ENCODE measurements around the gene AMOT. TPM values are rescaled to one million over a fixed set of nuclear protein-coding genes. Genes with fewer than 3 reads are reported as not detected.

Gene AMOT
- total RNA-seq, 1 experiment from 2014 or later: 0.58 TPM

- DNase-seq: no peak
- H3K4me1 ChIP-seq (ENCODE audit: insufficient read depth, low read length): no peaks in the 10 kb centered on the region
- no peaks in the 10 kb centered on the region for H3K36me3 ChIP-seq (ENCODE audit: low read depth, low read length)
- no peak overlapping the region for H3K9ac ChIP-seq (ENCODE audit: low read length)
- H3K9me2 ChIP-seq (replicated peaks; ENCODE audit: low read length): no peaks in the 10 kb centered on the region
- H3K9me3 ChIP-seq (ENCODE audit: low read length): no peaks in the 10 kb centered on the region
- no peak for ATAC-seq
- intact Hi-C loops (cut with micrococcal nuclease): no loop called here
- H3K4me2 ChIP-seq (ENCODE audit: low read length): no peak overlapping the region
- H4K20me1 ChIP-seq (ENCODE audit: low read length): no peaks in the 10 kb centered on the region
- ChIA-PET POLR2A (ENCODE audit: unreplicated experiment) (no interaction called here), CTCF (no interaction called here)
- no peak overlapping the region for H3K4me3 ChIP-seq (ENCODE audit: low read length)
- TF ChIP-seq CTCF (conservative IDR thresholded peaks at IDR 0.05; ENCODE audit: low read depth, low read length) (no peak), EZH2 (IDR thresholded peaks at IDR 0.05; ENCODE audit: low read length, unreplicated experiment) (no peak), EZH2phosphoT487 (IDR thresholded peaks at IDR 0.05; ENCODE audit: borderline replicate concordance, low read length) (no peak)
- no TSS peak for BruUV-seq (replicated peaks)
- no peaks in the 10 kb centered on the region for H3K27me3 ChIP-seq (ENCODE audit: low read length)
- no peak overlapping the region for H2AFZ ChIP-seq (ENCODE audit: low read length)
- H3K27ac ChIP-seq (ENCODE audit: low read length): no peak overlapping the region
- no peaks in the 10 kb centered on the region for H3F3A ChIP-seq (ENCODE audit: low read length, unreplicated experiment)
- no peaks in the 10 kb centered on the region for H3K79me2 ChIP-seq (ENCODE audit: low read length)
Measured at GRCh38 chrX:112798736-112799135, 41.9 kb downstream of the AMOT start.

GRCh38 chrX:112789931-112790330 lies 50.7 kb downstream of the AMOT start:
- no peaks in the 10 kb centered on the region for H3K79me2 ChIP-seq (ENCODE audit: low read length)
- no peak overlapping the region for H2AFZ ChIP-seq (ENCODE audit: low read length)
- no peaks in the 10 kb centered on the region for H3K9me2 ChIP-seq (replicated peaks; ENCODE audit: low read length)
- no peak for DNase-seq
- no peaks in the 10 kb centered on the region for H4K20me1 ChIP-seq (ENCODE audit: low read length)
- CTCF ChIA-PET: no interaction called here
- H3K9ac ChIP-seq (ENCODE audit: low read length): no peak overlapping the region
- H3F3A ChIP-seq (ENCODE audit: low read length, unreplicated experiment): no peaks in the 10 kb centered on the region
- H3K27me3 ChIP-seq (ENCODE audit: low read length): no peaks in the 10 kb centered on the region
- H3K4me2 ChIP-seq (ENCODE audit: low read length): no peak overlapping the region
- no peak for ATAC-seq
- BruUV-seq (replicated peaks): no TSS peak
- no peak overlapping the region for H3K4me3 ChIP-seq (ENCODE audit: low read length)
- H3K9me3 ChIP-seq (ENCODE audit: low read length): no peaks in the 10 kb centered on the region
- no peak overlapping the region for H3K27ac ChIP-seq (ENCODE audit: low read length)
- intact Hi-C loops (cut with micrococcal nuclease): no loop called here
- no peaks in the 10 kb centered on the region for H3K36me3 ChIP-seq (ENCODE audit: low read depth, low read length)
- H3K4me1 ChIP-seq (ENCODE audit: insufficient read depth, low read length): no peaks in the 10 kb centered on the region
- TF ChIP-seq EZH2 (IDR thresholded peaks at IDR 0.05; ENCODE audit: low read length, unreplicated experiment): no peak
- TF ChIP-seq CTCF (conservative IDR thresholded peaks at IDR 0.05; ENCODE audit: low read depth, low read length): no peak
- TF ChIP-seq EZH2phosphoT487 (IDR thresholded peaks at IDR 0.05; ENCODE audit: borderline replicate concordance, low read length): no peak
- POLR2A ChIA-PET (ENCODE audit: unreplicated experiment): no interaction called here

- intact Hi-C loops (cut with micrococcal nuclease): no loop called here
- Histone ChIP-seq H3F3A (ENCODE audit: low read length, unreplicated experiment) (no peaks in the 10 kb centered on the region), H3K79me2 (ENCODE audit: low read length) (no peaks in the 10 kb centered on the region), H3K9ac (ENCODE audit: low read length) (no peak overlapping the region), H3K9me2 (replicated peaks; ENCODE audit: low read length) (no peaks in the 10 kb centered on the region), H3K4me2 (ENCODE audit: low read length) (no peak overlapping the region), H3K4me3 (ENCODE audit: low read length) (no peak overlapping the region), H2AFZ (ENCODE audit: low read length) (no peak overlapping the region), H3K4me1 (ENCODE audit: insufficient read depth, low read length) (no peaks in the 10 kb centered on the region), H3K27ac (ENCODE audit: low read length) (no peak overlapping the region), H3K27me3 (ENCODE audit: low read length) (no peaks in the 10 kb centered on the region), H3K36me3 (ENCODE audit: low read depth, low read length) (no peaks in the 10 kb centered on the region), H4K20me1 (ENCODE audit: low read length) (no peaks in the 10 kb centered on the region), H3K9me3 (ENCODE audit: low read length) (no peaks in the 10 kb centered on the region)
- ChIA-PET CTCF (no interaction called here), POLR2A (ENCODE audit: unreplicated experiment) (no interaction called here)
- no peak for TF ChIP-seq CTCF (conservative IDR thresholded peaks at IDR 0.05; ENCODE audit: low read depth, low read length)
- no peak for TF ChIP-seq EZH2 (IDR thresholded peaks at IDR 0.05; ENCODE audit: low read length, unreplicated experiment)
- no peak for TF ChIP-seq EZH2phosphoT487 (IDR thresholded peaks at IDR 0.05; ENCODE audit: borderline replicate concordance, low read length)
- BruUV-seq (replicated peaks): no TSS peak
- DNase-seq (no peak), ATAC-seq (no peak)
Measured at GRCh38 chrX:112786076-112786475, 54.6 kb downstream of the AMOT start.

All from PC-3 (cell line).